ENCODE data around the gene PRH1. TPM values are rescaled to one million over a fixed set of nuclear protein-coding genes. Genes with fewer than 3 reads are reported as not detected.

Gene PRH1
- total and polyA plus RNA-seq, 4 donors: 1.3 to 29.6 (median 16.1) TPM

GRCh38 chr12:10855807-10856206 is 28.2 kb downstream of the PRH1 start:
- Histone ChIP-seq H3K4me3 (ENCODE audit: low read depth in 1 of 3, low read length in 3 of 3) (no peak overlapping the region), H3K36me3 (ENCODE audit: control insufficient read depth in 4 of 4, insufficient read depth in 3 of 4, low read depth in 1 of 4, low read length in 3 of 4) (peaks cover 0 to 6% (median 0%) of the 10 kb centered on the region in 4 donors), H3K4me1 (ENCODE audit: control insufficient read depth in 4 of 4, insufficient read depth in 4 of 4, low read length in 3 of 4) (no peaks in the 10 kb centered on the region), H3K9me3 (ENCODE audit: control insufficient read depth in 4 of 4, low read length in 3 of 4) (peaks cover 0 to 2% (median 0%) of the 10 kb centered on the region in 4 donors), H3K27ac (ENCODE audit: low read depth in 1 of 2, low read length in 2 of 2) (no peak overlapping the region), H3K27me3 (ENCODE audit: control insufficient read depth in 4 of 4, insufficient read depth in 4 of 4, low read length in 3 of 4) (no peaks in the 10 kb centered on the region), H3K9ac (ENCODE audit: low read depth in 1 of 2, low read length in 2 of 2) (no peak overlapping the region)
- no peak for DNase-seq (ENCODE audit: low spot score)
- 97% methylated on average over 2 of the region's 2 CpGs for WGBS
- TF ChIP-seq, protein P1, sequence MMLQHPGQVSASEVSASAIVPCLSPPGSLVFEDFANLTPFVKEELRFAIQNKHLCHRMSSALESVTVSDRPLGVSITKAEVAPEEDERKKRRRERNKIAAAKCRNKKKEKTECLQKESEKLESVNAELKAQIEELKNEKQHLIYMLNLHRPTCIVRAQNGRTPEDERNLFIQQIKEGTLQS (IDR thresholded peaks at IDR 0.05): no peak
- TF ChIP-seq TAF1 (conservative IDR thresholded peaks at IDR 0.05) (no peak), YY1 (IDR thresholded peaks at IDR 0.05) (no peak), GABPA (IDR thresholded peaks at IDR 0.05 in 1 of 2, conservative IDR thresholded peaks at IDR 0.05 in 1 of 2) (no peak), JUND (IDR thresholded peaks at IDR 0.05) (no peak), FOXA2 (IDR thresholded peaks at IDR 0.05) (no peak), MAX (IDR thresholded peaks at IDR 0.05) (no peak)

GRCh38 chr12:10853776-10854175 is 30.3 kb downstream of the PRH1 start:
- Histone ChIP-seq H3K4me1 (ENCODE audit: control insufficient read depth in 4 of 4, insufficient read depth in 4 of 4, low read length in 3 of 4) (no peaks in the 10 kb centered on the region), H3K4me3 (ENCODE audit: low read depth in 1 of 3, low read length in 3 of 3) (no peak overlapping the region), H3K27me3 (ENCODE audit: control insufficient read depth in 4 of 4, insufficient read depth in 4 of 4, low read length in 3 of 4) (no peaks in the 10 kb centered on the region), H3K9ac (ENCODE audit: low read depth in 1 of 2, low read length in 2 of 2) (no peak overlapping the region), H3K27ac (ENCODE audit: low read depth in 1 of 2, low read length in 2 of 2) (no peak overlapping the region), H3K36me3 (ENCODE audit: control insufficient read depth in 4 of 4, insufficient read depth in 3 of 4, low read depth in 1 of 4, low read length in 3 of 4) (peaks cover 0 to 6% (median under 1%) of the 10 kb centered on the region in 4 donors), H3K9me3 (ENCODE audit: control insufficient read depth in 4 of 4, low read length in 3 of 4) (peaks cover 0 to 2% (median 0%) of the 10 kb centered on the region in 4 donors)
- no peak for DNase-seq (ENCODE audit: low spot score)
- TF ChIP-seq GABPA (IDR thresholded peaks at IDR 0.05 in 1 of 2, conservative IDR thresholded peaks at IDR 0.05 in 1 of 2): no peak
- TF ChIP-seq, protein P1 (IDR thresholded peaks at IDR 0.05): no peak
- TF ChIP-seq YY1 (IDR thresholded peaks at IDR 0.05): no peak
- TF ChIP-seq MAX (IDR thresholded peaks at IDR 0.05): no peak
- TF ChIP-seq SP1 (IDR thresholded peaks at IDR 0.05): no peak
- TF ChIP-seq REST (IDR thresholded peaks at IDR 0.05): no peak
- no peak for TF ChIP-seq NR2F2 (IDR thresholded peaks at IDR 0.05)
- no peak for TF ChIP-seq TAF1 (conservative IDR thresholded peaks at IDR 0.05)
- TF ChIP-seq EGR1 (IDR thresholded peaks at IDR 0.05; ENCODE audit: low read depth in 2 of 2): no peak
- TF ChIP-seq RAD21 (IDR thresholded peaks at IDR 0.05): no peak
- TF ChIP-seq, protein P2, sequence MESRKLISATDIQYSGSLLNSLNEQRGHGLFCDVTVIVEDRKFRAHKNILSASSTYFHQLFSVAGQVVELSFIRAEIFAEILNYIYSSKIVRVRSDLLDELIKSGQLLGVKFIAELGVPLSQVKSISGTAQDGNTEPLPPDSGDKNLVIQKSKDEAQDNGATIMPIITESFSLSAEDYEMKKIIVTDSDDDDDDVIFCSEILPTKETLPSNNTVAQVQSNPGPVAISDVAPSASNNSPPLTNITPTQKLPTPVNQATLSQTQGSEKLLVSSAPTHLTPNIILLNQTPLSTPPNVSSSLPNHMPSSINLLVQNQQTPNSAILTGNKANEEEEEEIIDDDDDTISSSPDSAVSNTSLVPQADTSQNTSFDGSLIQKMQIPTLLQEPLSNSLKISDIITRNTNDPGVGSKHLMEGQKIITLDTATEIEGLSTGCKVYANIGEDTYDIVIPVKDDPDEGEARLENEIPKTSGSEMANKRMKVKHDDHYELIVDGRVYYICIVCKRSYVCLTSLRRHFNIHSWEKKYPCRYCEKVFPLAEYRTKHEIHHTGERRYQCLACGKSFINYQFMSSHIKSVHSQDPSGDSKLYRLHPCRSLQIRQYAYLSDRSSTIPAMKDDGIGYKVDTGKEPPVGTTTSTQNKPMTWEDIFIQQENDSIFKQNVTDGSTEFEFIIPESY (IDR thresholded peaks at IDR 0.05): no peak
- no peak for TF ChIP-seq HNF4A (conservative IDR thresholded peaks at IDR 0.05)
- TF ChIP-seq FOXA1 (IDR thresholded peaks at IDR 0.05): no peak
- TF ChIP-seq FOXA2 (IDR thresholded peaks at IDR 0.05): no peak
- no peak for TF ChIP-seq JUND (IDR thresholded peaks at IDR 0.05)
- 90% methylated on average over 2 of the region's 2 CpGs for WGBS

All from liver (tissue), 9 donors.